Measurements from ENCODE around the gene PROX1.

GRCh38 chr1:213940947-213941346 is 46.8 kb upstream of the PROX1 start:
- TF ChIP-seq TEAD4 (IDR thresholded peaks at IDR 0.05), result no peak
- TF ChIP-seq EGR1 (IDR thresholded peaks at IDR 0.05), result no peak
- no peak for TF ChIP-seq EP300 (IDR thresholded peaks at IDR 0.05; ENCODE audit: borderline replicate concordance)
- no peak for TF ChIP-seq TAF1 (IDR thresholded peaks at IDR 0.05; ENCODE audit: low read depth)
- TF ChIP-seq RAD21 (IDR thresholded peaks at IDR 0.05; ENCODE audit: low read depth), result no peak
- no peak for TF ChIP-seq NFIC (IDR thresholded peaks at IDR 0.05)
- TF ChIP-seq MAX (IDR thresholded peaks at IDR 0.05), result no peak
- no peak for TF ChIP-seq USF1 (IDR thresholded peaks at IDR 0.05)
- TF ChIP-seq, protein P1, sequence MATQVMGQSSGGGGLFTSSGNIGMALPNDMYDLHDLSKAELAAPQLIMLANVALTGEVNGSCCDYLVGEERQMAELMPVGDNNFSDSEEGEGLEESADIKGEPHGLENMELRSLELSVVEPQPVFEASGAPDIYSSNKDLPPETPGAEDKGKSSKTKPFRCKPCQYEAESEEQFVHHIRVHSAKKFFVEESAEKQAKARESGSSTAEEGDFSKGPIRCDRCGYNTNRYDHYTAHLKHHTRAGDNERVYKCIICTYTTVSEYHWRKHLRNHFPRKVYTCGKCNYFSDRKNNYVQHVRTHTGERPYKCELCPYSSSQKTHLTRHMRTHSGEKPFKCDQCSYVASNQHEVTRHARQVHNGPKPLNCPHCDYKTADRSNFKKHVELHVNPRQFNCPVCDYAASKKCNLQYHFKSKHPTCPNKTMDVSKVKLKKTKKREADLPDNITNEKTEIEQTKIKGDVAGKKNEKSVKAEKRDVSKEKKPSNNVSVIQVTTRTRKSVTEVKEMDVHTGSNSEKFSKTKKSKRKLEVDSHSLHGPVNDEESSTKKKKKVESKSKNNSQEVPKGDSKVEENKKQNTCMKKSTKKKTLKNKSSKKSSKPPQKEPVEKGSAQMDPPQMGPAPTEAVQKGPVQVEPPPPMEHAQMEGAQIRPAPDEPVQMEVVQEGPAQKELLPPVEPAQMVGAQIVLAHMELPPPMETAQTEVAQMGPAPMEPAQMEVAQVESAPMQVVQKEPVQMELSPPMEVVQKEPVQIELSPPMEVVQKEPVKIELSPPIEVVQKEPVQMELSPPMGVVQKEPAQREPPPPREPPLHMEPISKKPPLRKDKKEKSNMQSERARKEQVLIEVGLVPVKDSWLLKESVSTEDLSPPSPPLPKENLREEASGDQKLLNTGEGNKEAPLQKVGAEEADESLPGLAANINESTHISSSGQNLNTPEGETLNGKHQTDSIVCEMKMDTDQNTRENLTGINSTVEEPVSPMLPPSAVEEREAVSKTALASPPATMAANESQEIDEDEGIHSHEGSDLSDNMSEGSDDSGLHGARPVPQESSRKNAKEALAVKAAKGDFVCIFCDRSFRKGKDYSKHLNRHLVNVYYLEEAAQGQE (IDR thresholded peaks at IDR 0.05; ENCODE audit: low read depth), result no peak
- TF ChIP-seq CREB1 (IDR thresholded peaks at IDR 0.05; ENCODE audit: low read depth), result no peak
